ENCODE results near the gene NANOGP8.
"Not testable (repeated sequence)": the region's sequence is repeated elsewhere in the genome, so short reads cannot be mapped to it uniquely, and the experiment has no call there.

NANOGP8 gene

DNA sequence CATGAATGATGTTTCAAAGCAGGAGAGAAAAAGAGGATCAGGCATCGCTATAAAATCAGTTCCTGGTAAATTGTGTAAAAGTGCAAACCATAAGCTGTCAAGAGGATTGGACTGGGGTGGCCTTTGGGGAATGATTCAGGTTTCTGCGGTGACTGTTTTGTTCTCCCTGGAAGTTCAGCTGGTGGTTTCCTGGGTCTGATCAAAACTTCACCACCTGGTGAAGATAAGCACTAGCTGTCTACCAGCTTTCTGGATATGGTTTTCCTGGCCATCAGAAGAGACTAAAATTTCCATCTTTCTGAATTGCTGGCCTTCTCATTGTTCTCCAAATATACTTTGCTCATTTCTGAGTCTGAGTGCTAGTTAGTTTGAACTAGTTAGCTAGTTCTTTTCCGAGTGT, 2.7 kb upstream of the NANOGP8 start:
- TF ChIP-seq, protein P1, sequence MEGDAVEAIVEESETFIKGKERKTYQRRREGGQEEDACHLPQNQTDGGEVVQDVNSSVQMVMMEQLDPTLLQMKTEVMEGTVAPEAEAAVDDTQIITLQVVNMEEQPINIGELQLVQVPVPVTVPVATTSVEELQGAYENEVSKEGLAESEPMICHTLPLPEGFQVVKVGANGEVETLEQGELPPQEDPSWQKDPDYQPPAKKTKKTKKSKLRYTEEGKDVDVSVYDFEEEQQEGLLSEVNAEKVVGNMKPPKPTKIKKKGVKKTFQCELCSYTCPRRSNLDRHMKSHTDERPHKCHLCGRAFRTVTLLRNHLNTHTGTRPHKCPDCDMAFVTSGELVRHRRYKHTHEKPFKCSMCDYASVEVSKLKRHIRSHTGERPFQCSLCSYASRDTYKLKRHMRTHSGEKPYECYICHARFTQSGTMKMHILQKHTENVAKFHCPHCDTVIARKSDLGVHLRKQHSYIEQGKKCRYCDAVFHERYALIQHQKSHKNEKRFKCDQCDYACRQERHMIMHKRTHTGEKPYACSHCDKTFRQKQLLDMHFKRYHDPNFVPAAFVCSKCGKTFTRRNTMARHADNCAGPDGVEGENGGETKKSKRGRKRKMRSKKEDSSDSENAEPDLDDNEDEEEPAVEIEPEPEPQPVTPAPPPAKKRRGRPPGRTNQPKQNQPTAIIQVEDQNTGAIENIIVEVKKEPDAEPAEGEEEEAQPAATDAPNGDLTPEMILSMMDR (IDR thresholded peaks at IDR 0.05; ENCODE audit: control insufficient read depth, extremely low read depth, insufficient read depth): no peak
- DNase-seq (ENCODE audit: low read depth): no peak
- no peak overlapping the region for H3K4me3 ChIP-seq (ENCODE audit: low read depth, low read length)

DNA sequence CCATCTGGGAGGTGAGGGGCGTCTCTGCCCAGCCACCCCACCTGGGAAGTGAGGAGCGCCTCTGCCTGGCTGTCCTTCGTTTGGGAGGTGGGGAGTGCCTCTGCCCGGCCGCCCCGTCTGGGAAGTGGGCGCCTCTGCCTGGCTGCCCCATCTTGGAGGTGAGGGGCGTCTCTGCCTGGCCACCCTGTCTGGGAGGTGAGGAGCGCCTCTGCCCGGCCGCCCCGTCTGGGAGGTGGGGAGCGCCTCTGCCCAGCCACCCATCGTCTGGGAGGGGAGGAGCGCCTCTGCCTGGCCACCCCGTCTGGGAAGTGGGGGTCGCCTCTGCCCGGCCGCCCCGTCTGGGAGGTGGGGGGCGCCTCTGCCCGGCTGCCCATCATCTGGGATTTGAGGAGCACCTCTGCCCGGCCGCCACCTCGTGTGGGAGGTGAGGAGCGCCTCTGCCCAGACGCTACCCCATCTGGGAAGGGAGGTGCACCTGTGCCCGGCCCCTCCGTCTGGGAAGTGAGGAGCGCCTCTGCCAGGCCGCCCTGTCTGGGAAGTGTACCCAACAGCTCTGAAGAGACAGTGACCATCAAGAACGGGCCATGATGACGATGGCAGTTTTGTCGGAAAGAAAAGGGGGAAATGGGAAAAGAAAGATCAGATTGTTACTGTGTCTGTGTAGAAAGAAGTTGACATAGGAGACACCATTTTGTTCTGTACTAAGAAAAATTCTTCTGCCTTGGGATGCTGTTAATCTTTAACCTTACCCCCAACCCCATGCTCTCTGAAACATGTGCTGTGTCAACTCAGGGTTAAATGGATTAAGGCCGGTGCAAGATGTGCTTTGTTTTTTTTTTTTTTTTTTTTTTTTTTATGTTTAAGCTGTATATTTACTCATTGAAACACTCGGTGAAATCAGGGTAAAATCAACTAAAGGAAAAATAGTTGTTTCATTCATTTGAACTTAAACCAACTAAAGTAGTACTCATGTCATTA, 2.4 kb downstream of the NANOGP8 start:
- not testable (repeated sequence) for DNase-seq (ENCODE audit: low read depth); H3K4me3 ChIP-seq (ENCODE audit: low read depth, low read length)

DNA sequence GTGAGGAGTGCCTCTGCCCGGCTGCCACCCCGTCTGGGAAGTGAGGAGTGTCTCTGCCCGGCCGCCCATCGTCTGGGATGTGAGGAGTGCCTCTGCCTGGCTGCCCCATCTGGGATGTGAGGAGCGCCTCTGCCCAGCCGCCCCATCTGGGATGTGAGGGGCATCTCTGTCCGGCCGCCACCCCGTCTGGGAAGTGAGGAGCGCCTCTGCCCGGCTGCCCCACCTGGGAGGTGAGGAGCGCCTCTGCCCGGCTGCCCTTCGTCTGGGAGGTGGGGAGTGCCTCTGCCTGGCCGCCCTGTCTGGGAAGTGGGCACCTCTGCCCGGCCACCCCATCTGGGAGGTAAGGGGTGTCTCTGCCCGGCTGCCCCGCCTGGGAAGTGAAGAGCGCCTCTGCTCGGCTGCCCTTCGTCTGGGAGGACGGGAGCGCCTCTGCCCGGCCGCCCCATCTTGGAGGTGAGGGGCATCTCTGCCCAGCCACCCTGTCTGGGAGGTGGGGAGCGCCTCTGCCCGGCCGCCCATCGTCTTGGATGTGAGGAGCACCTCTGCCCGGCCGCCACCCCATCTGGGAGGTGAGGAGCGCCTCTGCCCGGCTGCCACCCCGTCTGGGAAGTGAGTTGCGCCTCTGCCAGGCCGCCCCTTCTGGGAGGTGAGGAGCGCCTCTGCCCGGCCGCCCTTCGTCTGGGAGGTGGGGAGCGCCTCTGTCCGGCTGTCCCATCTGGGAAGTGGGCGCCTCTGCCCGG, 3.3 kb downstream of the NANOGP8 start:
- DNase-seq (ENCODE audit: low read depth); H3K4me3 ChIP-seq (ENCODE audit: low read depth, low read length): not testable (repeated sequence)

DNA sequence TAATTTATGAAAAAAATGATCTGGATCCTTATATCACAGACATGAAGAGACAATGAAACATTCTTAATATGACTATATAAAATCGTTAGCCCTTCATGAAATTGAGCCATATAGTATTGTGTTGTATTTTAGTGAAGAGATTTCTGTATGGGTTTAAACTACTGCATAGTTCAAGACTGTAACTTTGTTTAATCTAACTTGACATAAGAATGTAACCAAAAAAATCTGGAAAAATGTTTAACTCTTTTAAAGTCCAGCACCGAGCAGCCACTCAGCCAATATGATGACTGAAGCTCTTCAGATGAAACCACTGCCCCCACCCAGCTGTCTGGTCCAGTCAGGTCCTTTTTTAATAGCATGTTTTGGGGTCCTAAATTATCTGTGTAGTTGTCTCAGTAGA, 4.9 kb downstream of the NANOGP8 start:
- H3K4me3 ChIP-seq (ENCODE audit: low read depth, low read length): no peak overlapping the region
- TF ChIP-seq, protein P1 (IDR thresholded peaks at IDR 0.05; ENCODE audit: control insufficient read depth, extremely low read depth, insufficient read depth): no peak
- DNase-seq (ENCODE audit: low read depth): no peak

DNA sequence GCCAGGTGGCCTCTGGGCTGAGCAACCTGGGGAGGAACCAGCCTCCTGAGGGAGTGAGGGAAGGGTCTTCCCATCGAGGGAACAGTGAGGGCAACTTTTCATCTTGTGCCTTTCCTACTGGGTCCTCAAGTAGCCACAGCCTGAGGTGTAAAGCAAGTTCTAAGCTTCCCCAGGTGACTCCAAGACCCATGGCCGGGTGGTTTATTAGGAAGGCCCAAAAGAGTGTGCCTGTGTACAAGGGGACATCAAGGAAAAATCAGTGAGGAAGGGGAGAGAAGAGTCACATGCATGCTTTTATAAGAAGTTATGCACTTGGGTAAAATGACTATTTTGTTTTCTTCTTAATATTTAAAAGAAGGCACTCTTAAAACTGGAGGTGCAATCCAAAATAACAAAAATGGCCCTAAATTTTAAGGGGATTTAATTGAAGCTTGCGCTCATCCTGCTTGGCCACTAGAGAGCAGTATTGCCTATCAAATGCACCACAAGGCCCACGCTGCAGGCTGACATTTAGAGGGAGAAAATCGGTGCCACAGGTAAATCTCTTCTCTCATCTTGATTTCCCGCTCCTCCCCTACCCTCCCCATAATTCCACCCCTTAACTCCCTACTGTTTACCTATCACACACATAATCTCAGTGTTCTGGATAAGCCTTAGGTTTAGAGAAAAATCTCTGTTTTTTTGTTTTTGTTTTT, 6.7 kb downstream of the NANOGP8 start:
- H3K4me3 ChIP-seq (ENCODE audit: low read depth, low read length): no peak overlapping the region
- TF ChIP-seq, protein P1 (IDR thresholded peaks at IDR 0.05; ENCODE audit: control insufficient read depth, extremely low read depth, insufficient read depth): peak; percentile 94
- DNase-seq (ENCODE audit: low read depth): peak; percentile 34

DNA sequence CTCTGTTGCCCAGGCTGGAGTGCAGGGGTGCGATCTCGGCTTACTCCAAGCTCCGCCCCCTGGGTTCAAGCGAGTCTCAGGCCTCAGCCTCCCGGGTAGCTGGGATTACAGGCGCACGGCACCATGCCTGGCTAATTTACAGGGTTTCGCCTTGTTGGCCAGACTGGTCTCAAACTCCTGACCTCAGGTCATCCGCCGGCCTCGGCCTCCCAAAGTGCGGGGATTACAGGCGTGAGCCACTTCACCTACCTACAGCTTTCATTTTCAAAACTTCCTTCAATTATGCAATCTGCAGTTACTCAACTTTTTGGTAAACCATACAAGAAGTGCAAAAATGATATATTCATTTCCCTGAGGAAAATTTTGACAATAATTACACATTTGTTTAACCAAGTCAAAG, 14.0 kb downstream of the NANOGP8 start:
- H3K4me3 ChIP-seq (ENCODE audit: low read depth, low read length): no peak overlapping the region
- TF ChIP-seq, protein P1 (IDR thresholded peaks at IDR 0.05; ENCODE audit: control insufficient read depth, extremely low read depth, insufficient read depth): no peak
- DNase-seq (ENCODE audit: low read depth): no peak

DNA sequence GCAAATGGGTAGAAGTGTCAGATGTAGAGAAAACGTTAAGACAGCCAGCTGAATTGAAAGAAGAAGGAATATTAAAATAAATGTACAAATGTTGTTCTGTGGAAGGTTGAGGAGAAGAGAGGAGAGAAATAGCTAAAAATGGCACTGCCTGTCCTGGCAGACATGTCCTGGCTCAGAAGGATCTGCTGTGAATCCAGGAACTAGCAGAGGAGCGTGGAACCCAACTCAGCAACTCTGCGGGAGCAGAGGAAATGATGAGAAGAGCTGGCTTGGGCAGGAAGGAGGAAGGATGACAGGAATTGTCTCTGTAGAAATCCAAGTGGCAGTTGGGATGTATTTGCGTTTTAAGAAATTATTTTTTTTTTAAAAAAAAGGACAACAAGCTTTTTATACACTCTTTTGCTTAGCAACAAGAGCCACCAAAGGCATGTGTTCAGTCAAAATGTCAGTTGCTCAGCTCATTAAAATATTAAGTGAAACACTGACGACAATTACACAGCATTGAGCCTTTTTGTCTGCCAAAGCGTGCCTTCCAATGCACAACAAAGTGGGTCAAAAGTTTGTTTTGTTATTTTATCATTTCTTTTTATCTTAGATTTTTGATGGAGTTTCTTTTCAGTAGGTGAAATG, 16.1 kb downstream of the NANOGP8 start:
- TF ChIP-seq, protein P1 (IDR thresholded peaks at IDR 0.05; ENCODE audit: control insufficient read depth, extremely low read depth, insufficient read depth): no peak
- H3K4me3 ChIP-seq (ENCODE audit: low read depth, low read length): no peak overlapping the region
- no peak for DNase-seq (ENCODE audit: low read depth)

All from LNCaP clone FGC (cell line).